ENCODE measurements around the gene NUTM1. TPM values are rescaled to one million over a fixed set of nuclear protein-coding genes. Genes with fewer than 3 reads are reported as not detected.
A peak's percentile ranks its signal among the peaks of the same experiment; 100 is the strongest.

NUTM1 gene
- total and polyA plus RNA-seq, 2 donors (not counting 1 experiment from before 2014, with no cell fraction given) = not detected

DNA sequence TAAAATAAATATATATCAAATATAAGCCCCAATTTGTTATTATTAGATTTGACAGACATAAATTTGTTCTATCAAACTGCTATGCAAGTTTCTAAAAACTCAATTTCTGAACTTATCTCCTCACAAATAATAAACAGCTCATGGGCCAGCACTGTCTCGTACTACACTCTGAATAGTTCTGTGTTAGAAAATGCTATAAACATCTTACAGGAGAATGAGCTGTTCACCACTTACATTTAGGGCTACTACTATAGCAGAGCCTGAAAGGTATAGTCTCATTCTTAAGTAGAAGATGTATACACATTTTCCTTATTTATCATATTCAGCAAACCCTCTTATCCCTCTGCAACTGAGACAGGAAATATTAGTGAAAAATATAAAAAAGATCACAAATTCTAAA lies 18.2 kb upstream of the NUTM1 start:
- H3K9me3 Mint-ChIP-seq (ENCODE audit: insufficient read depth) = no peaks in the 10 kb centered on the region
- peak overlapping the region; percentile 23 for H3K27ac Mint-ChIP-seq
- H3K4me3 Mint-ChIP-seq = peak overlapping the region; percentile 26
- no peak for DNase-seq
- Histone ChIP-seq H3K27ac (ENCODE audit: low read length in 2 of 2) (peak overlapping the region in 1 of 2 donors; percentile 87), H3K4me3 (ENCODE audit: control extremely low read depth in 1 of 5, extremely low read depth in 1 of 5, insufficient read depth in 1 of 5, low read depth in 2 of 5, low read length in 4 of 5) (no peak overlapping the region), H3K4me2 (replicated peaks; ENCODE audit: low read depth, low read length, poor library complexity, severe bottlenecking) (peak overlapping the region; percentile 36), H2AFZ (ENCODE audit: insufficient read depth, low read depth, low read length, poor library complexity, severe bottlenecking) (no peak overlapping the region), H3K27me3 (replicated peaks in 1 of 4; ENCODE audit: control extremely low read depth in 1 of 4, control insufficient read depth in 3 of 4, insufficient read depth in 4 of 4, low read length in 3 of 4) (no peaks in the 10 kb centered on the region), H3K9me3 (ENCODE audit: control extremely low read depth in 1 of 3, control insufficient read depth in 2 of 3, insufficient read depth in 1 of 3, low read length in 2 of 3) (peaks cover 0 to 6% (median 0%) of the 10 kb centered on the region in 3 donors), H3K36me3 (replicated peaks in 1 of 2; ENCODE audit: control extremely low read depth in 1 of 2, control insufficient read depth in 1 of 2, extremely low read depth in 1 of 2, insufficient read depth in 2 of 2, low read length in 1 of 2) (no peaks in the 10 kb centered on the region), H3K4me1 (ENCODE audit: control insufficient read depth in 2 of 2, insufficient read depth in 2 of 2, low read length in 2 of 2) (peaks cover 36 to 60% of the 10 kb centered on the region in 2 donors), H4K20me1 (ENCODE audit: control insufficient read depth, insufficient read depth, low read length, poor library complexity, severe bottlenecking) (no peaks in the 10 kb centered on the region), H3K79me2 (ENCODE audit: control insufficient read depth, insufficient read depth, low read length) (peaks cover 90% of the 10 kb centered on the region), H3K9ac (ENCODE audit: low read length) (no peak overlapping the region)
- intact Hi-C loops (cut with micrococcal nuclease) = no loop called here
- H3K27me3 Mint-ChIP-seq = no peaks in the 10 kb centered on the region
- TF ChIP-seq EZH2 (IDR thresholded peaks at IDR 0.05; ENCODE audit: borderline replicate concordance, insufficient read depth, low read depth, low read length, poor library complexity, severe bottlenecking) = no peak
- TF ChIP-seq, protein P1, sequence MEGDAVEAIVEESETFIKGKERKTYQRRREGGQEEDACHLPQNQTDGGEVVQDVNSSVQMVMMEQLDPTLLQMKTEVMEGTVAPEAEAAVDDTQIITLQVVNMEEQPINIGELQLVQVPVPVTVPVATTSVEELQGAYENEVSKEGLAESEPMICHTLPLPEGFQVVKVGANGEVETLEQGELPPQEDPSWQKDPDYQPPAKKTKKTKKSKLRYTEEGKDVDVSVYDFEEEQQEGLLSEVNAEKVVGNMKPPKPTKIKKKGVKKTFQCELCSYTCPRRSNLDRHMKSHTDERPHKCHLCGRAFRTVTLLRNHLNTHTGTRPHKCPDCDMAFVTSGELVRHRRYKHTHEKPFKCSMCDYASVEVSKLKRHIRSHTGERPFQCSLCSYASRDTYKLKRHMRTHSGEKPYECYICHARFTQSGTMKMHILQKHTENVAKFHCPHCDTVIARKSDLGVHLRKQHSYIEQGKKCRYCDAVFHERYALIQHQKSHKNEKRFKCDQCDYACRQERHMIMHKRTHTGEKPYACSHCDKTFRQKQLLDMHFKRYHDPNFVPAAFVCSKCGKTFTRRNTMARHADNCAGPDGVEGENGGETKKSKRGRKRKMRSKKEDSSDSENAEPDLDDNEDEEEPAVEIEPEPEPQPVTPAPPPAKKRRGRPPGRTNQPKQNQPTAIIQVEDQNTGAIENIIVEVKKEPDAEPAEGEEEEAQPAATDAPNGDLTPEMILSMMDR (IDR thresholded peaks at IDR 0.05) = no peak
- no peak for ATAC-seq (ENCODE audit: low read depth)
- WGBS (ENCODE audit: insufficient coverage) = 100% methylated on average over 1 of the region's 1 CpG
- POLR2A ChIA-PET = no interaction called here
- peaks cover 72% of the 10 kb centered on the region for H3K4me1 Mint-ChIP-seq
- CTCF ChIA-PET = interaction anchor here (1.1 to 1.3 kb wide), 3 partner anchors 13 to 84 kb away, joined by 3 to 5 read pairs (median 4); partner anchors contain the start of genes LPCAT4 and SLC12A6

DNA sequence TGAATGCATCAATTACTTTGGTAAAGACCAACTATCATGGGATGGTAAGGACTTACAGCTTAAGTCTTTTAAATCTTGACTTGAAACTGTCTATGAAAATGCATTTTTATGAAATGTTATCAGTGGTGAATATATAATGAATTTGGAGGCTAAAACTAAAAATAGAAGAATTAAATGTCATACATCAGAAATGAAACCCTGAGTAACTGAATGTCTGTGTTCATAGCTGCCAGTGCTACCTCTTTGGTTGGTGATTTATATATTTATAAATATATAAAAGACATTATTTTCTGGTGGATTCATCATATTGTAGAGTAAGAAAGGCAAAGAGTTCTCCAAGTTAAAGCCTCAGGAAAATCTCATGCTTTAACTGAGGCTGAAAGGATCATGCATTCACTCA lies 17.7 kb upstream of the NUTM1 start:
- no peaks in the 10 kb centered on the region for H3K36me3 ChIP-seq (replicated peaks in 1 of 2; ENCODE audit: control extremely low read depth in 1 of 2, control insufficient read depth in 1 of 2, extremely low read depth in 1 of 2, insufficient read depth in 2 of 2, low read length in 1 of 2)
- H3K27ac ChIP-seq (ENCODE audit: low read length in 2 of 2) = peak overlapping the region; percentile 10 to 87
- H3K4me3 ChIP-seq (ENCODE audit: control extremely low read depth in 1 of 5, extremely low read depth in 1 of 5, insufficient read depth in 1 of 5, low read depth in 2 of 5, low read length in 4 of 5) = no peak overlapping the region
- H3K79me2 ChIP-seq (ENCODE audit: control insufficient read depth, insufficient read depth, low read length) = peaks cover 90% of the 10 kb centered on the region
- peaks cover 0 to 6% (median 0%) of the 10 kb centered on the region in 3 donors for H3K9me3 ChIP-seq (ENCODE audit: control extremely low read depth in 1 of 3, control insufficient read depth in 2 of 3, insufficient read depth in 1 of 3, low read length in 2 of 3)
- H4K20me1 ChIP-seq (ENCODE audit: control insufficient read depth, insufficient read depth, low read length, poor library complexity, severe bottlenecking) = no peaks in the 10 kb centered on the region
- no peak overlapping the region for H3K9ac ChIP-seq (ENCODE audit: low read length)
- H3K27me3 ChIP-seq (replicated peaks in 1 of 4; ENCODE audit: control extremely low read depth in 1 of 4, control insufficient read depth in 3 of 4, insufficient read depth in 4 of 4, low read length in 3 of 4) = no peaks in the 10 kb centered on the region
- ATAC-seq (ENCODE audit: low read depth) (no peak), DNase-seq (no peak)
- H3K4me1 ChIP-seq (ENCODE audit: control insufficient read depth in 2 of 2, insufficient read depth in 2 of 2, low read length in 2 of 2) = peaks cover 39 to 61% of the 10 kb centered on the region in 2 donors
- ChIA-PET CTCF (interaction anchor here (1.1 to 1.3 kb wide), 3 partner anchors 12 to 84 kb away, joined by 3 to 5 read pairs (median 4); partner anchors contain the start of genes LPCAT4 and SLC12A6), POLR2A (interaction anchor here (1.0 kb wide), 1 partner anchor 11 kb away, joined by 4 read pairs; no protein-coding TSS in a partner anchor)
- H3K4me2 ChIP-seq (replicated peaks; ENCODE audit: low read depth, low read length, poor library complexity, severe bottlenecking) = peak overlapping the region; percentile 36
- intact Hi-C loops (cut with micrococcal nuclease) = no loop called here
- H3K4me1 Mint-ChIP-seq = peaks cover 72% of the 10 kb centered on the region
- no peaks in the 10 kb centered on the region for H3K9me3 Mint-ChIP-seq (ENCODE audit: insufficient read depth)
- H3K27ac Mint-ChIP-seq = peak overlapping the region; percentile 59
- no peak overlapping the region for H2AFZ ChIP-seq (ENCODE audit: insufficient read depth, low read depth, low read length, poor library complexity, severe bottlenecking)
- H3K4me3 Mint-ChIP-seq = peak overlapping the region; percentile 40
- no peak for TF ChIP-seq EZH2 (IDR thresholded peaks at IDR 0.05; ENCODE audit: borderline replicate concordance, insufficient read depth, low read depth, low read length, poor library complexity, severe bottlenecking)
- TF ChIP-seq, protein P1 (IDR thresholded peaks at IDR 0.05) = no peak
- no peaks in the 10 kb centered on the region for H3K27me3 Mint-ChIP-seq

All from B cell (primary cell).